NOMO-1 (cell line): Measurements from ENCODE around the gene BACE1-AS.

Experiments used
- DNase-seq, 2 experiments: peaks; one replicate each; lab custom pipeline; 2025; ENCODE audit not compliant: unreplicated experiment in 2 of 2; lab: John Stamatoyannopoulos, UW

Gene BACE1-AS

DNA sequence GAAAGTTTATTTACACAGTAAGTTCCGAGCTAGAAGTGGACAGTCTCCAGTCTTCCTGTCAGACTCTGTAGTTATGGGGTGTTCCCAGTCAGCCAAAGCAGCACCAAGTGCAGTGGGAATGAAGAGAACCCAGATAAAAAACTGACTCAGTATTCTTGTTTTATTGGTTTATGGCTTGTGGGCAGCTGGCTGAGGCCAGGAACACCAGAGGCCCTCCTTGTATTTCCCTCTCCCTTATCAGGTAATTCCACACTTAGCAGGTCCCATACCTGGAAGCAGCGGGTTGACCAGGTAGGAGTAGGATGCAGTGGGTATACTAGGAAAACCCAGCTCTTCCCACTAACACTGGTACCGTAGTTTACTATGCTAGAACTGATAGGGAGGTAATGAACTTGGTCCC lies 3.5 kb upstream of the BACE1-AS start:
- no peak for DNase-seq

DNA sequence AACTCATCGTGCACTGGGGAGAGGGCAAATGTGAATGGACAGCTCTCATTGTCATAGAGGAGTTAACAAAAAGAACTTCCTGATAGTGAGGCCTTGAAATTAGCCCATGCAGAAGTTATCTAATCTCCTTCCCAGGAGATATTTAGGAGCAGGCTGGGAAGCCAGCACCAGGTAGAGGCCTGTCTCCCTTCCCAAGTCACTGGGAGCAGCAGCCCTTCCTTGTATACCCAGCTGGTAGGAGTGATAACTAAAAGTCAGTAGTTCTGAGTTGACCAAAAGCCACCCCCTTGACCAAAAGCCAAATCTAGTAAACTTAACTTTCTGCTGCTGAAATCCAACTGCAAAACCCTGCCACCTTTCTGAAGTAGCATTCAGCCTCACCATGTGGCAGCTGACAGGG lies 1.4 kb upstream of the BACE1-AS start:
- no peak for DNase-seq

- no peak for DNase-seq
Measured at GRCh38 chr11:117292616-117293015, 1.5 kb downstream of the BACE1-AS start.

DNA sequence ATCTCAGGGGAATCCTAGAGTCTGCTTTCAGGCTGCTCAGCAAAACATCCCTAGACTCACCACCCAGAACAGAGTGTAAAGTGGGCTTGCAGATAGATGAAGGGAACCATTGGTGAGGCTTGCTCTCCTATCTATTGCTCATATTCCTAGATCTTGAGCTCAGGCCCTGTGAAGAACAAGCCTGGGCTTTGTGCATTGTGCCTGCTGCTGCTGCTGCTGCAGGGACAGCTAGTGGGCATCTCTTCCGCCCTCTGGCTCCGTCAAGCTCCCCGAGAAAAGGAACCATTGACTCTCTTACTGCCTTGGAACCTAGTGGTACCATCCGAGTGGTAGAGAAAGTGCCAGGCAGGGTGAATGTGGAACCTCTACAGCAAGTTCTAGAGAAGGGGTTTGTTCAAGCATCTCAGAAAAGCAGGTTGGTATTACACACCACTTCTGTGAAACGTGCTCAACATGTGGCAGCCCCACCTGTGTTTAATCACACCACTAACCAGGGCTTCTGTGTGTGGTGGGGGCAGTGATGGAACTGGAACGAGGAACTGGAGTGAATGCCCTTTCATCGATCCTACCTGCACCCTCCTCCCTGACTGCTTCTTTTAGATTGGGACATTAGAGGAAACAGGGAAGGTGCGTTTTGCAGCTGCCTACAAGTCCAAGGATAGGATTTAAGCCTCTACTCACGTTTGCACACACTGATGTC lies 4.4 kb downstream of the BACE1-AS start:
- DNase-seq, result no peak

DNA sequence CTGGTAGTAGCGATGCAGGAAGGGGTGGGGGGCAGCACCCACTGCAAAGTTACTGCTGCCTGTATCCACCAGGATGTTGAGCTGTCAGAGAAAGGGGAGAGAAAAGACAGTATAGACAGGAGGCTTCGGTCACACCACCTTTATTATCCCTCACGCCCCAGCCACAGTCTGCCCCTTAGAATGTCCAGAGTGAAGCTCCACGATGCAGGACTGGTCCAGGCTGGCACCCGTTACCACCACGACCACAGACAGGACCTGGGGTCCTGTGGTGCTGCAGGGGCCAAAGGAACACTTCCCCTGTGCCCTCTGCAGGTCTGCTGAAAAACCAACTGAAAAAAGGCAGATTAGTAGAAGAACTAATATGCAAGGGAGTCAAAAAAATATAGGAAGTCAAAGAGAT lies 5.7 kb downstream of the BACE1-AS start:
- no peak for DNase-seq

- no peak for DNase-seq
Measured at GRCh38 chr11:117298195-117298594, 7.0 kb downstream of the BACE1-AS start.

DNA sequence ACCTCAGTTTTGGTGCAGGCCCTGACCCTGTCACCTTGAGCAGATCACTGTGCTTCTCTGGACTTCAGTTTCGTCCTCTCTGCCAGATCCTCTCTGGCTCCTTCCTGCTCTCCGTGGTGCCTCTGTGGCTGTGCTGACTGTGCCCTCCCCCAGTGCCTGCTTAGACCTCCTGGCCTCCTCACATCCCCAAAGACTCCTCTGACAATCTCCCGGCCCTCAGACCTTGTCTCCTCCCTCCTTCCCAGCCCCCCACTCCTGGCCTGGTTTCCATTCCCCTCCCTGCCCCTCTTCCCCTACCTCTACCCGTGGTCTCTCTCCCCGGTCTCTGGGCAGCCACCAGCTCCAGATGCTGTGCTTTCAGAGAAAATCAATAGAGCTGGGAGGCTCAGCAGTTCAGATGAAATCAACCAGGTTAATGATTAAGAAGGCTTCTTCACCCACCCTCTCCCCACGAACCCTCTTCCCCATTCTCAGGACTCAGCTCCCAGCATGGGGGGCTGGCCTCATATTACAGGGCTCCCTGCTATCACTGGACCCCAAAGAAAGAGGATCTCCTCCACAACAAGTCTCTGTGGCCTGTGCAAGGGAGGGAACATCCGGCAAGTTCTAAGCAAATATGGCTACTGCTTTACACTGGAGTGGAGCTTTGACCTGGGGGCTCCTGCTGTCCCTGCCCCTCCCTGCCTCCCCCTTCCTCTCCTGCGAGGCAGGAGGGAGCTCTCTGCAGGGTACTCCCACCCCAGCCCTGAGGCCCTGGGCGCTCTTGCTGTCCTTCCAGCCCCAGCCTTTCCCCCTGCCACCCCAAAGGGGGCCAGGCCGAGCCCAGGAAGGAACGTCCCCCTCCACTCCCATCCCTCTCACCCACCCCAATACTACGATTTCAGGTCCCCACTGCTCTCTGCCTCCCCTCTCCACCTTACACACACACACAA lies 8.5 kb downstream of the BACE1-AS start:
- no peak for DNase-seq

GRCh38 chr11:117300283-117300663 lies 9.1 kb downstream of the BACE1-AS start:
- no peak for DNase-seq

GRCh38 chr11:117300773-117301172 lies 9.6 kb downstream of the BACE1-AS start:
- DNase-seq, result no peak

DNA sequence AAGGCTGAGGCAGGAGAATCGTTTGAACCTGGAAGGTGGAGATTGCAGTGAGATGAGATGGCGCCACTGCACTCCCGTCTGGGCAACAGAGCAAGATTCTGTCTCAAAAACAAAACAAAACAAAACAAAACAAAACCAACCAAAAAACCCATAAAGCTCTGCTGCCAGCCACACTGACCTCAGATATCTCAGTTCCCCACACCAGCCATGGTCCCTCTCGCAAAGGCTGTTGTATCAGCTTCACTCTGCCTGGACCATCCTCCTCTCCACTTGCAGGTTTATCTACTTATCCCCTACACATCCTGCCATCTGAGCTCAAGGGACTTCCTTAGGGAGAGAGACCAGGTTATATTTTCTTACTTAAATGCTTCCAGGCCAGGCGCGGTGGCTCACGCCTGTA lies 11.1 kb downstream of the BACE1-AS start:
- no peak for DNase-seq

GRCh38 chr11:117303101-117303500 lies 12.0 kb downstream of the BACE1-AS start:
- DNase-seq, result no peak

- no peak for DNase-seq
Measured at GRCh38 chr11:117303646-117304315, 12.6 kb downstream of the BACE1-AS start.

- DNase-seq, result no peak
Measured at GRCh38 chr11:117305145-117305544, 14.0 kb downstream of the BACE1-AS start.

- DNase-seq, result no peak
Measured at GRCh38 chr11:117309310-117309709, 18.2 kb downstream of the BACE1-AS start.

DNA sequence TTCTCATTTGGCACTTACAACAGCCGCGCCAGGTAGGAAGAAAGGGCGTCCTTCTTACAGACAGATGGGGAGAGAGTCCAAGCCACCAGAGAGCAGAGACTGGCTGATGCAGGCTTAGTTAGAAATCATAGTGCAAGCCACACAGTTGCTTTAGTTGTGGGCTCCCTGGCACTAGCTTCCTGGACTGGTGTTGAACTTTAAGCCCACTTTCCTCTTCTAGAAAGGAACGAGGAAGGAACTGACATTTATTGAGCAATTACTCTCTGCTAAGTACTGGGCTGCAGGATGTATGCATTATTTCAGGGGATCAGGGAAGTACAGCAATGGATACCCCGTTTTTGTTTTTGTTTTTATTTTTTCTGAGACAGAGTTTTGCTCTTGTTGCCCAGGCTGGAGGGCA lies 21.9 kb downstream of the BACE1-AS start:
- DNase-seq, result peak; percentile 17 to 66

GRCh38 chr11:117313828-117314768 lies 23.0 kb downstream of the BACE1-AS start:
- no peak for DNase-seq

DNA sequence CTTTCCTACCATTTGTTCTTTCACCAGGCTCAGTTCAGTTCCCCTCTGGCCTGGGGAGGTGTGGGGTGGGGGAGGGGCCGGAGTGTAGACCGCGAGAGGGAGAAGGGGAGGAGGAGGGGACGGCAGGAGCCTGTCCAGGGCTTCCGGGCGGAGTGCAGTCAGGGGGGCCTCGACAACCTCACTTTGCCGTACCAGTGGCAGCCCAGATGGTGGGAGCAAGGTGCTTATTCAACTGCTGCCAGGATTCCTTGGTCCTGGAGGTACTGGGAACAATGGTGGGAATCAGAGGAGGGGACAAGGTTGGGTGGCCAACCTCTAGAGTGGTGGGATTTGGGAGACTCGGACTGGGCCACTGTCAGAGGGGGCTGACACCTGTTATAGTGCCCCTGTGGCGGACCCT lies 23.7 kb downstream of the BACE1-AS start:
- DNase-seq, result peak; percentile 21 to 28

- DNase-seq, result peak in 1 of 2 experiments; percentile 10
Measured at GRCh38 chr11:117315285-117316196, 24.4 kb downstream of the BACE1-AS start.

- DNase-seq, result peak in 1 of 2 experiments; percentile 43
Measured at GRCh38 chr11:117316197-117316961, 25.2 kb downstream of the BACE1-AS start, which contains the start of gene BACE1. Gene BACE1 (minus strand): TSS chr11:117316256. CDS start chr11:117315795, 461 bp downstream.
